GM21723 (cell line): Measurements from ENCODE around the gene RBPJ.
"Not testable (repeated sequence)": the region's sequence is repeated elsewhere in the genome, so short reads cannot be mapped to it uniquely, and the experiment has no call there.

Source experiments
- ATAC-seq: cut with Tn5 transposase; IDR thresholded peaks from one replicate; pipeline ENCODE4 v1.9.1; 2021; ENCODE audit warnings: mild to moderate bottlenecking, moderate library complexity; ENCODE audit not compliant: unreplicated experiment

The RBPJ gene

GRCh38 chr4:26331380-26331950 is 10.7 kb downstream of the RBPJ start:
- no peak for ATAC-seq

DNA sequence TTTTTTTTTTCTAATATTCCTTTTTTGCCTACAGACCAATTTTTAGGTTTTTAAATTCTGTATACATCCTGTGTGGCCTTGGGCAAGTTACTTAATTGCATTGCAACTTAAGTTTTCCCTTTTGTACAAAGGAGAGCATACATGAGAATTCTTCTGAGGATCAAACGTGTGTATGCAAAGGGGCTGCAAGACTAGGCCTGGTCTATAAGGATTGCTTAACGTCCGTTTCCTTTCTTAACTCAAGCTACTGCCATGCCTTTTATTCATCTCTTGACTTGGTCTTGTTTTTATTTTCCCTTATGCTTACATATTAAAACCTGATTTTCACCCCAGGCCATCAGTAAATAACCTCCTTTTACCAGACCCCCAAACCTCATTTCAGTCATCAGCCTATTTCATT is 13.6 kb downstream of the RBPJ start:
- ATAC-seq: no peak

DNA sequence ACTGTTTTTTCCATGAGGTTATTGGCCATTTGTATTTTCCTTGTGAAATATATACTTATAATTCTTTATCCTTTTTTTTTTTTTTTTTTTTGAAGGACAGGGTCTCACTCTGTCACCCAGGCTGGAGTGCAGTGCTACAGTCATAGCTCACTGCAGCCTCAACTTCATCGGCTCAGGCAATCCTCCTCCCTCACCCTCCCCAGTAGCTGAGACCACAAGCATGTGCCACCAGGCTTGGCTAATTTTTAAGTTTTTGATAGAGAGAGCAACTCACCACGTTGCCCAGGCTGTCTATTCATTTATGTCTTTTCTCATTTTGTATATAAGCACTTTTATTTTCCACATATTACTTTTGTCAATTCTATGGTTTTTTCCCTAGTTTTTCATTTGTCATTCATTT is 16.8 kb downstream of the RBPJ start:
- no peak for ATAC-seq

- no peak for ATAC-seq
These were observed 21.7 kb downstream of the RBPJ start for GRCh38 chr4:26342328-26343037.

- ATAC-seq: no peak
These were observed 22.2 kb downstream of the RBPJ start for GRCh38 chr4:26343038-26343398.

GRCh38 chr4:26344901-26345564 is 24.2 kb downstream of the RBPJ start:
- ATAC-seq: no peak

DNA sequence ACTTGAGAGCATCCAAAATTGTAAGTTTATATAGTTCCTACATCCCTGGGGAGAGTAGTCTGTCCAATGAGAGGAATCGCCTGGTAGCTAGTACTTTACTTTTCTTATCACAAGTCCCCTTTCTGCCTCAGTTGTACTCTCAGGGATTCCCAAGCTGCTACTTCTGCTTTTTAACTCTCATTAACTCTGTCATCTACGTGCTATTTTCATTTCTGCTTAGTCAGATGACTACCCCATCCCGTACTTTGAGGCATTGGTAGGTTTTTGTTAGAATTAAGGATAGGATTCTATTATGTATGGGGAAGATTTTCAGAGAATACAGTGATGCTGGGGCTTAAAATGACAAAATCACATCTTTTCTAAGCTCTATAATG is 24.7 kb downstream of the RBPJ start:
- ATAC-seq: no peak

DNA sequence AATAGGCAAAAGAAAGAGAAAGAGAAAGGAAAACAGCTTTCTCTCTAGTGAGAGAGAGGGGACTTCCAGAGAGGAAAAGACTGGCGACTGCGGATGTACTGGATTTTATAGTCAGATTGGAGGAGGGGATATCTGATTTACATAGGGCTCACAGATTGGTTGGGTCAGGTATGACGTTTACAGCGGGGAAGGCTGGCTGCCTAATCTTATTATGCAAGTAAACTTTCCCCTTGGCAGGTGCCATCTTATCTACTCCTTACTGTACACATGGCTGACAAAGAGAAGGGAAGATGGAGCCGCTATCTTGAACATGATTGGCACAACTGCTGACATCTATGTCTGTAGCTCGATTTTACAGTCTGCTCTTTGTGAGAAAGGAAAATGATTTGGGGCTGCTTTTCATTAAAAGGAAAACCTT is 25.4 kb downstream of the RBPJ start:
- ATAC-seq: no peak

DNA sequence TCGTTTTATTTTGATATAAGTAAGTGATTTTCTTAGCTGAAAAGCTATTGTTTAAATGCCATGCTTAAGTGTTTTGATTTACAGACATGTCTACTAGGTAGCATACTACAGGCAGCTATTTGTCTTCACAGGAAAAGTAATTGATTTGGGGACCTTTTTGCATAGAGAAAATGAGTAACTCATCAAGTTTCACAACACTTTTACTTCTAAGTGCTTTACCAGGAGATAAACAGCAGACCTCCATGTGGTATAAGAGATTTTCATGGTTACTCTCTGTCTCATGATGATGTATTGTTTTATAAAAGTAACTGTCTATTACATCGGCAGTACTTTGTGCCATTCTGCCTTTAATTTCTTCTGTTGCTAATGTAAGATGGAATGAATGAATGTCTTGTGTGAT is 28.7 kb downstream of the RBPJ start:
- no peak for ATAC-seq

- no peak for ATAC-seq
These were observed 30.9 kb downstream of the RBPJ start for GRCh38 chr4:26351685-26352084.

- no peak for ATAC-seq
These were observed 33.7 kb downstream of the RBPJ start for GRCh38 chr4:26354491-26354890.

- ATAC-seq: no peak
These were observed 34.7 kb downstream of the RBPJ start for GRCh38 chr4:26355392-26356052.

DNA sequence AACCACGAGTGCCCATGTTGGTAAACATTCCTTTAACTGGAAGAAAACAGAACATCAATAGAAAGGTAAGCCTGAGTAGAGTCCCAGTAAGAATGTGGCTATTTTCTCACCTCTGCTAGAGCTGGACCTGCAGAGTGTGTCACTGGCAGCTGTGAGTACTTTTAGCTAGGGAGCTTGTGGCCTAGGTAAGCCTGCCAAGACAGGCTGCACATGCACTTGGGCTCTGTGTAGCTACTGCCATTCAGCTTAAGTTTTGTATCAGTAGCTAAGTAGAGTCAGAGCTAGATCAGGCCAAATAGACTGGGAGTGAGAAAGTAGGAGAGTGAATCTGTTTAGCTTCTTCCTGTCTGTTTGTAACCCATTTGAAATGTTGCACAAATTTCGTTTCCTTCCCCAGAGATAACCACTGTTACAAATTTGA is 35.3 kb downstream of the RBPJ start:
- no peak for ATAC-seq

DNA sequence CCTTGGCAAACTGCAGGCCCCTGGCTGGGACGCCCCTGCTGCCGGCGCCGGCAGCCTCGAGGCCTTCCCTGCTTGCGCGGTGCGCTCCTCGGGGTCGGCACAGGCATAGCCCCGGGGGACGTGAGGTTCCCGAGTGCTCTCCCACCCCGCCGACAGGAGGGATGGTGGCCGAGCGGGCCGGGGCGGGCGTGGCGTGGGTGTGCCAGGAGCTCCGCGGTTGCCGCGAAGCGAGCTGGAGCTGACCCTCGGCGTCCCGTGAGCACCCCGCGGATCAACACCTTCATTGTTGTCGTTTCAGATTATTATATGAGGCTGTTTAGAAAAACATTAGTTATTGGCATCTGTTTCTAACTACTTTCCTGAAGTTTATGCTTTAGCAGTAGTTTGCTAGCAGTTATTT is 38.7 kb downstream of the RBPJ start:
- not testable (repeated sequence) for ATAC-seq

GRCh38 chr4:26360273-26360672 is 39.5 kb downstream of the RBPJ start:
- no peak for ATAC-seq

DNA sequence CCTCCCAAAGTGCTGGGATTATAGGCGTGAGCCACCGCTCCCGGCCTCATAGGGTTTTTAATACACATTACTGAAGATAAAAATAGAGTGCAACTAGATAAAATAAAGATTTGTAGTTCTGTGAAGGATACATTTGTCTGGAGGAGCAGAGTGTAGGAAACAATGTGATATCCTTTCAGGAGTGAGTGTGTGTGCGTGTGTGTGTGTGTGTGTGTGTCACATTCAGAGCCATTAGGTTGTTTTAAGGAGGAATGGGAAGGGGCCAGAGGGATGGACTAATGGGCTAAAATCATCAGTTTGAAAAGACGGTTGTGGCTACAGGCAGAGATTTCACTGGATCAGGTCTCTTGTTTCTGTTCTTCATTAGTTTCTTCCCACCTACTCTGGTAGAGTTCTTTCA is 40.0 kb downstream of the RBPJ start:
- ATAC-seq: no peak

DNA sequence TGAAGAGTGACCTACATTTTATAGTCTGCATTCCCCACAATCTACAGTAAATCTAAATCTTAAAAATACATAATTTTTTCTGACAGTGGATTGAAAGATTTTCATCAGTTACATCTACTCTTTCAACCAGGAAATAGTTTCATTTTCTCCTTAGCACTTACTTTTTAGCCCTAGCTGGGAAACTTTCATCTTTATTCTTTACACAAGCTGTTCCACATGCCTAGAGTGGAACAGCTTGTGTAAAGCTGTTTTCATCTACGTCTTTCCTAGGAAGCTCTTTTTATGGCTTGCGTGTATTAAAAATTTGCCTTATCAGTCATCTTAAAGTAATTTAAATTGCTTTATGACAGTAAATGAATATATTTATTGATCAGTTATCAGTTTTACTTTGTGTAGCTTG is 40.5 kb downstream of the RBPJ start:
- no peak for ATAC-seq

GRCh38 chr4:26362745-26363439 is 42.1 kb downstream of the RBPJ start:
- ATAC-seq: no peak

GRCh38 chr4:26365537-26366150 is 44.8 kb downstream of the RBPJ start:
- ATAC-seq: no peak

DNA sequence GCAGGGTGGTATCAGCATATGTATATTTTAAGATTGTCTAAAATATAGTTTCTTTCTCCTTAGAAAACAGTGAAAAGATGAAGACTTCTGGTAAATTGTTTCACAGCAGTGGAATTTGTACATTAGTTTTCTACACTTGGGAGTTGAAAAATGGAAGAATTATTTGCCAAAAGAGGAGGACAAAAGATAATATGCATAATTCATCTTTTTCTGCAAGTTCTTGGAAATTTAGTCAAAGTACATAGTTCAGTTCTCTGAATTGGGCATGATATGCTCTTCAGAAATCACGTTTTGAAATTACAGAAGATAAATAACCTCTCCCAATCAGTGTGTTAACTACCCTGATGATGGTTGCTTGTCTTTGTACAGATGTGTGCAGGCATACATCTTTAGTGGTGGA is 47.0 kb downstream of the RBPJ start:
- ATAC-seq: no peak

DNA sequence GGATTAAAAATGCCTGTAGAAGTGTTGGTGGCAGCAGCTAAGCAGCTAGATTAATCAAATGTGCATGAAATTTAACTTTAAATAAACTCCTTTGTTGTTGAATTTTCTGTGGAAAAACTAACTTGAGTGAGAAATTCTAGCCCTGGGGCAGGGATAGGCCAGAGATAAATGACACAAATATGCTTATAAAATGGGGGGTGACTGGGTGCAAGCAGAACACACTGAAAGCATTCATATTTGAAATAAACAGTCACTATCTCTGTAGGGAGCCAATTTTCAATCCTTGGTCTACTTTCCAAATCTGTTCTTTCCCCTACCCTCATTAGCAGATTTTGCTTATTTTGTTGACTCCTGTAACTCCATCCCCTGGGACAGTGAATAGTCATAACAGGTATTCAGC is 47.9 kb downstream of the RBPJ start:
- no peak for ATAC-seq
